Measurements from ENCODE around the gene THNSL1.

GRCh38 chr10:25057886-25058285, 41.5 kb downstream of the THNSL1 start:
- TF ChIP-seq EP300 (IDR thresholded peaks at IDR 0.05; ENCODE audit: borderline replicate concordance) (no peak), TAF1 (IDR thresholded peaks at IDR 0.05; ENCODE audit: low read depth) (no peak), MAX (IDR thresholded peaks at IDR 0.05) (no peak), RAD21 (IDR thresholded peaks at IDR 0.05; ENCODE audit: low read depth) (no peak)
